ENCODE measurements around the gene CTBP1.

Gene CTBP1

GRCh38 chr4:1215141-1216075 is 33.5 kb downstream of the CTBP1 start:
- TF ChIP-seq MAX (IDR thresholded peaks at IDR 0.05) (no peak), EGR1 (IDR thresholded peaks at IDR 0.05) (no peak), TCF12 (IDR thresholded peaks at IDR 0.05; ENCODE audit: low read depth) (no peak), FOXM1 (IDR thresholded peaks at IDR 0.05; ENCODE audit: borderline replicate concordance, low read depth) (no peak), TEAD4 (IDR thresholded peaks at IDR 0.05) (no peak), ZBTB7A (IDR thresholded peaks at IDR 0.05; ENCODE audit: low read depth) (no peak), CREB1 (IDR thresholded peaks at IDR 0.05; ENCODE audit: low read depth) (no peak), RAD21 (IDR thresholded peaks at IDR 0.05; ENCODE audit: low read depth) (no peak), EP300 (IDR thresholded peaks at IDR 0.05; ENCODE audit: borderline replicate concordance) (no peak), USF1 (IDR thresholded peaks at IDR 0.05) (no peak), NFIC (IDR thresholded peaks at IDR 0.05) (no peak), CEBPB (IDR thresholded peaks at IDR 0.05) (no peak), REST (IDR thresholded peaks at IDR 0.05; ENCODE audit: low read depth) (no peak), TAF1 (IDR thresholded peaks at IDR 0.05; ENCODE audit: low read depth) (no peak)

- TF ChIP-seq CREB1 (IDR thresholded peaks at IDR 0.05; ENCODE audit: low read depth) (no peak), USF1 (IDR thresholded peaks at IDR 0.05) (no peak), CEBPB (IDR thresholded peaks at IDR 0.05) (no peak), ZBTB7A (IDR thresholded peaks at IDR 0.05; ENCODE audit: low read depth) (no peak), TAF1 (IDR thresholded peaks at IDR 0.05; ENCODE audit: low read depth) (no peak), FOXM1 (IDR thresholded peaks at IDR 0.05; ENCODE audit: borderline replicate concordance, low read depth) (no peak), TCF12 (IDR thresholded peaks at IDR 0.05; ENCODE audit: low read depth) (no peak)
Observed at GRCh38 chr4:1214101-1215095, 34.5 kb downstream of the CTBP1 start.

- no peak for TF ChIP-seq EP300 (IDR thresholded peaks at IDR 0.05; ENCODE audit: borderline replicate concordance)
- no peak for TF ChIP-seq MAX (IDR thresholded peaks at IDR 0.05)
- no peak for TF ChIP-seq ZBTB7A (IDR thresholded peaks at IDR 0.05; ENCODE audit: low read depth)
- no peak for TF ChIP-seq REST (IDR thresholded peaks at IDR 0.05; ENCODE audit: low read depth)
- TF ChIP-seq EGR1 (IDR thresholded peaks at IDR 0.05), result no peak
- TF ChIP-seq TEAD4 (IDR thresholded peaks at IDR 0.05), result no peak
- no peak for TF ChIP-seq CREB1 (IDR thresholded peaks at IDR 0.05; ENCODE audit: low read depth)
- TF ChIP-seq TCF12 (IDR thresholded peaks at IDR 0.05; ENCODE audit: low read depth), result no peak
- TF ChIP-seq NFIC (IDR thresholded peaks at IDR 0.05), result no peak
- no peak for TF ChIP-seq USF1 (IDR thresholded peaks at IDR 0.05)
- TF ChIP-seq YY1 (IDR thresholded peaks at IDR 0.05; ENCODE audit: low read depth), result no peak
- TF ChIP-seq FOXM1 (IDR thresholded peaks at IDR 0.05; ENCODE audit: borderline replicate concordance, low read depth), result no peak
- no peak for TF ChIP-seq CEBPB (IDR thresholded peaks at IDR 0.05)
- TF ChIP-seq RAD21 (IDR thresholded peaks at IDR 0.05; ENCODE audit: low read depth), result no peak
Observed at GRCh38 chr4:1213336-1213995, 35.5 kb downstream of the CTBP1 start.
